OCI-LY3 (cell line): ENCODE data around the gene CTBP2.
"Not testable (repeated sequence)": the region's sequence is repeated elsewhere in the genome, so short reads cannot be mapped to it uniquely, and the experiment has no call there.

Experiments
- H2AFZ ChIP-seq: fragments of 200-600, 300-600 bp; shearing (Covaris generic); 2 replicates; pipeline ENCODE4 v1.6.0; 2014; ENCODE audit warnings: antibody characterized with exemption, low read depth, low read length
- H3K27ac ChIP-seq: fragments of 200-600, 300-600 bp; sonication (generic); 2 replicates; pipeline ENCODE4 v1.5.1; 2014; ENCODE audit warnings: mild to moderate bottlenecking, low read length, moderate library complexity, mixed read lengths
- H3K27me3 ChIP-seq: fragments of 200-600, 300-600 bp; sonication (generic); 2 replicates; pipeline ENCODE4 v1.6.1; 2014; ENCODE audit warnings: low read depth, low read length, mixed read lengths
- H3K36me3 ChIP-seq: fragments of 200-600, 300-600 bp; sonication (generic); replicated peaks from 2 replicates; pipeline ENCODE3; 2014; ENCODE audit warnings: low read depth, low read length, mixed read lengths
- H3K4me1 ChIP-seq: fragments of 300-600, 200-600 bp; sonication (generic); 2 replicates; pipeline ENCODE4 v1.6.1; 2014; ENCODE audit warnings: low read length, mixed read lengths
- H3K4me2 ChIP-seq: fragments of 200-600, 300-600 bp; sonication (generic); 2 replicates; pipeline ENCODE4 v1.6.1; 2014; ENCODE audit warnings: low read length, mixed read lengths
- H3K4me3 ChIP-seq: fragments of 300-600, 200-600 bp; sonication (generic); 2 replicates; pipeline ENCODE4 v1.5.1; 2014; ENCODE audit warnings: antibody characterized with exemption, mild to moderate bottlenecking, low read length, moderate library complexity
- H3K79me2 ChIP-seq: fragments of 300-600, 200-600 bp; shearing (Covaris generic); 2 replicates; pipeline ENCODE4 v1.6.1; 2014; ENCODE audit warnings: mild to moderate bottlenecking, low read length, mixed read lengths
- H3K9ac ChIP-seq: fragments of 300-600, 200-600 bp; shearing (Covaris generic); 2 replicates; pipeline ENCODE4 v1.6.0; 2014; ENCODE audit warnings: mild to moderate bottlenecking, low read length, moderate library complexity
- H3K9me3 ChIP-seq: fragments of 200-600, 300-600 bp; shearing (Covaris generic); 2 replicates; pipeline ENCODE4 v1.6.1; 2014; ENCODE audit warnings: low read length, mixed read lengths; ENCODE audit not compliant: insufficient read depth
- H4K20me1 ChIP-seq: fragments of 200-600, 300-600 bp; sonication (generic); 2 replicates; pipeline ENCODE4 v1.6.1; 2016; ENCODE audit warnings: low read length, mixed read lengths; ENCODE audit not compliant: insufficient read depth
- CTCF ChIP-seq: fragments of 200-600, 300-600 bp; sonication (generic); IDR thresholded peaks from 2 replicates; pipeline ENCODE4 v1.5.1; 2014; ENCODE audit warnings: antibody characterized with exemption, low read length, low read depth
- EZH2phosphoT487 ChIP-seq: fragments of 200-600 bp; shearing (Covaris generic); IDR thresholded peaks from 2 replicates; pipeline ENCODE4 v1.6.1; 2018; ENCODE audit warnings: antibody characterized with exemption, mixed run types, low read depth

Gene CTBP2

GRCh38 chr10:125187238-125188194, 27.2 kb upstream of the CTBP2 start:
- Histone ChIP-seq H3K79me2 (no peaks in the 10 kb centered on the region), H3K4me3 (no peak overlapping the region), H2AFZ (no peak overlapping the region), H3K9ac (no peak overlapping the region), H3K4me1 (no peaks in the 10 kb centered on the region), H4K20me1 (no peaks in the 10 kb centered on the region), H3K36me3 (no peaks in the 10 kb centered on the region), H3K9me3 (no peaks in the 10 kb centered on the region), H3K27ac (no peak overlapping the region), H3K27me3 (no peaks in the 10 kb centered on the region; the same call in 1 of the 2 replicates), H3K4me2 (no peak overlapping the region)
- no peak for TF ChIP-seq CTCF
- TF ChIP-seq EZH2phosphoT487: no peak

- H3K36me3 ChIP-seq: no peaks in the 10 kb centered on the region
- H3K4me1 ChIP-seq: no peaks in the 10 kb centered on the region
- H3K27me3 ChIP-seq: no peaks in the 10 kb centered on the region; the same call in 1 of the 2 replicates
- H2AFZ ChIP-seq: no peak overlapping the region
- TF ChIP-seq EZH2phosphoT487 (no peak), CTCF (no peak)
- H4K20me1 ChIP-seq: no peaks in the 10 kb centered on the region
- no peak overlapping the region for H3K4me2 ChIP-seq
- no peaks in the 10 kb centered on the region for H3K9me3 ChIP-seq
- no peak overlapping the region for H3K9ac ChIP-seq
- no peaks in the 10 kb centered on the region for H3K79me2 ChIP-seq
- H3K4me3 ChIP-seq: no peak overlapping the region
- H3K27ac ChIP-seq: no peak overlapping the region
These were observed 26.2 kb upstream of the CTBP2 start for GRCh38 chr10:125186431-125187170.

- not testable (repeated sequence) for H4K20me1 ChIP-seq, H2AFZ ChIP-seq, H3K27ac ChIP-seq, H3K4me2 ChIP-seq, H3K9ac ChIP-seq, H3K9me3 ChIP-seq, H3K27me3 ChIP-seq, H3K4me3 ChIP-seq, H3K4me1 ChIP-seq, H3K36me3 ChIP-seq, H3K79me2 ChIP-seq
These were observed 18.7 kb upstream of the CTBP2 start for GRCh38 chr10:125179107-125179506.

- TF ChIP-seq EZH2phosphoT487 (no peak), CTCF (no peak)
- Histone ChIP-seq H3K4me2 (no peak overlapping the region), H3K27ac (no peak overlapping the region), H3K9ac (no peak overlapping the region), H3K4me3 (no peak overlapping the region), H3K79me2 (no peaks in the 10 kb centered on the region), H3K4me1 (no peaks in the 10 kb centered on the region), H3K27me3 (no peaks in the 10 kb centered on the region; the same call in 1 of the 2 replicates), H3K9me3 (no peaks in the 10 kb centered on the region), H2AFZ (no peak overlapping the region), H4K20me1 (no peaks in the 10 kb centered on the region), H3K36me3 (no peaks in the 10 kb centered on the region)
These were observed 17.6 kb upstream of the CTBP2 start for GRCh38 chr10:125177641-125178640.
